Measurements from ENCODE around the gene DSE. TPM values are rescaled to one million over a fixed set of nuclear protein-coding genes. Genes with fewer than 3 reads are reported as not detected.

DSE gene
- polyA plus RNA-seq, 1 donor from 2014 or later = 15.0 TPM

GRCh38 chr6:116371120-116371917 lies 572 bp downstream of the DSE start:
- no peak overlapping the region for H2AFZ ChIP-seq (ENCODE audit: low read depth, low read length)
- TF ChIP-seq SMC3 (conservative IDR thresholded peaks at IDR 0.05; ENCODE audit: poor library complexity) (no peak), REST (IDR thresholded peaks at IDR 0.05; ENCODE audit: borderline replicate concordance) (peak; percentile 4)
- no peaks in the 10 kb centered on the region for H3K36me3 ChIP-seq (ENCODE audit: insufficient read depth, low read length)
- H4K20me1 ChIP-seq (ENCODE audit: insufficient read depth) = no peaks in the 10 kb centered on the region
- no peaks in the 10 kb centered on the region for H3F3A ChIP-seq (ENCODE audit: insufficient read depth, low read length, poor library complexity, severe bottlenecking)
- peak overlapping the region; percentile 40 for H3K9ac ChIP-seq (ENCODE audit: low read length)
- H3K27ac ChIP-seq (ENCODE audit: low read length) = no peak overlapping the region
- H3K9me2 ChIP-seq (ENCODE audit: insufficient read depth, low read length) = no peaks in the 10 kb centered on the region
- H3K27me3 ChIP-seq (ENCODE audit: insufficient read depth, low read depth, low read length) = peaks cover 28% of the 10 kb centered on the region
- peak overlapping the region; percentile 54 for H3K4me2 ChIP-seq (ENCODE audit: low read length)
- H3K4me3 ChIP-seq (ENCODE audit: low read length) = peak overlapping the region; percentile 81
- no peaks in the 10 kb centered on the region for H3K79me2 ChIP-seq (replicated peaks; ENCODE audit: insufficient read depth, low read length)
- no peaks in the 10 kb centered on the region for H3K9me3 ChIP-seq (ENCODE audit: low read length)

- peak overlapping the region; percentile 81 for H3K4me3 ChIP-seq (ENCODE audit: low read length)
- no peaks in the 10 kb centered on the region for H3K36me3 ChIP-seq (ENCODE audit: insufficient read depth, low read length)
- no peak for TF ChIP-seq SMC3 (conservative IDR thresholded peaks at IDR 0.05; ENCODE audit: poor library complexity)
- no peak for TF ChIP-seq CTCF (IDR thresholded peaks at IDR 0.05; ENCODE audit: poor library complexity, severe bottlenecking)
- TF ChIP-seq POLR2AphosphoS5 (IDR thresholded peaks at IDR 0.05) = no peak
- TF ChIP-seq RAD21 (conservative IDR thresholded peaks at IDR 0.05) = no peak
- no peak for TF ChIP-seq REST (IDR thresholded peaks at IDR 0.05; ENCODE audit: borderline replicate concordance)
- no peak for TF ChIP-seq MXI1 (conservative IDR thresholded peaks at IDR 0.05; ENCODE audit: poor library complexity, severe bottlenecking)
- no peak for TF ChIP-seq EZH2 (IDR thresholded peaks at IDR 0.05; ENCODE audit: borderline replicate concordance, insufficient read depth, low read length, poor library complexity, severe bottlenecking)
- no peak for TF ChIP-seq EP300 (conservative IDR thresholded peaks at IDR 0.05; ENCODE audit: poor library complexity, severe bottlenecking)
- TF ChIP-seq TAF1 (IDR thresholded peaks at IDR 0.05; ENCODE audit: low read depth) = no peak
- no peaks in the 10 kb centered on the region for H3K79me2 ChIP-seq (replicated peaks; ENCODE audit: insufficient read depth, low read length)
- no peak overlapping the region for H3K27ac ChIP-seq (ENCODE audit: low read length)
- H4K20me1 ChIP-seq (ENCODE audit: insufficient read depth) = no peaks in the 10 kb centered on the region
- H3K9me2 ChIP-seq (ENCODE audit: insufficient read depth, low read length) = no peaks in the 10 kb centered on the region
- H2AFZ ChIP-seq (ENCODE audit: low read depth, low read length) = no peak overlapping the region
- no peak overlapping the region for H3K9ac ChIP-seq (ENCODE audit: low read length)
- H3K4me2 ChIP-seq (ENCODE audit: low read length) = peak overlapping the region; percentile 54
- H3F3A ChIP-seq (ENCODE audit: insufficient read depth, low read length, poor library complexity, severe bottlenecking) = no peaks in the 10 kb centered on the region
- peaks cover 28% of the 10 kb centered on the region for H3K27me3 ChIP-seq (ENCODE audit: insufficient read depth, low read depth, low read length)
- no peaks in the 10 kb centered on the region for H3K9me3 ChIP-seq (ENCODE audit: low read length)
Measured at GRCh38 chr6:116371918-116372209, 1.1 kb downstream of the DSE start.

Measured in neural cell (in vitro differentiated cells).